SK-N-SH treated with all-trans-retinoic acid at 6 μM for 48 hours (cell line): ENCODE results near the gene KCNK4.

Experiments
- ATAC-seq: fragments of 200-7000 bp; cut with Tn5 transposase; 3 replicates; pipeline ENCODE4 v1.9.1; 2020; ENCODE audit warnings: mild to moderate bottlenecking, moderate library complexity
- ARNTL ChIP-seq: fragments of 450-650 bp; formaldehyde crosslinking; IDR thresholded peaks from 2 replicates; pipeline ENCODE4 v1.5.0; 2020; ENCODE audit warnings: low read depth, mild to moderate bottlenecking, moderate library complexity, borderline replicate concordance
- BACH2 ChIP-seq: fragments of 250-450 bp; sonication (Bioruptor Pico); IDR thresholded peaks from 2 replicates; pipeline ENCODE4 v1.9.0; 2021; ENCODE audit warnings: mild to moderate bottlenecking, borderline replicate concordance
- GLIS3 ChIP-seq: fragments of 250-450 bp; sonication (Bioruptor Pico); IDR thresholded peaks from 2 replicates; pipeline ENCODE4 v1.5.0; 2020; ENCODE audit warnings: mild to moderate bottlenecking, moderate library complexity
- ISL1 ChIP-seq: fragments of 250-450 bp; sonication (Bioruptor Pico); IDR thresholded peaks from 2 replicates; pipeline ENCODE4 v2.1.2; 2022; ENCODE audit warnings: mild to moderate bottlenecking, moderate library complexity
- OSR1 ChIP-seq: fragments of 250-450 bp; sonication (Bioruptor Pico); IDR thresholded peaks from 2 replicates; pipeline ENCODE4 v1.8.0; 2022; ENCODE audit warnings: moderate library complexity, mild to moderate bottlenecking, inconsistent platforms
- RARB ChIP-seq: fragments of 250-450 bp; sonication (Bioruptor Pico); IDR thresholded peaks from 2 replicates; pipeline ENCODE4 v1.8.0; 2021; ENCODE audit warnings: mild to moderate bottlenecking, moderate library complexity
- SNAI2 ChIP-seq: fragments of 250-450 bp; sonication (Bioruptor Pico); IDR thresholded peaks from 2 replicates; pipeline ENCODE4 v1.5.0; 2020; ENCODE audit warnings: mild to moderate bottlenecking, moderate library complexity
- TOX ChIP-seq: fragments of 250-450 bp; sonication (Bioruptor Pico); IDR thresholded peaks from 2 replicates; pipeline ENCODE4 v1.8.0; 2021; ENCODE audit warnings: mild to moderate bottlenecking, moderate library complexity, borderline replicate concordance
- ZC3H10 ChIP-seq: fragments of 250-450 bp; sonication (Bioruptor Pico); IDR thresholded peaks from 2 replicates; pipeline ENCODE4 v1.5.1; 2021; ENCODE audit warnings: mild to moderate bottlenecking, moderate library complexity
- ZFP3 ChIP-seq: fragments of 250-450 bp; sonication (Bioruptor Pico); IDR thresholded peaks from 2 replicates; pipeline ENCODE4 v1.5.0; 2020; ENCODE audit warnings: mild to moderate bottlenecking, moderate library complexity
- ZFP30 ChIP-seq: fragments of 450-650 bp; formaldehyde crosslinking; IDR thresholded peaks from 2 replicates; pipeline ENCODE4 v1.5.0; 2022; ENCODE audit warnings: mild to moderate bottlenecking, moderate library complexity
- ZNF565 ChIP-seq: fragments of 450-650 bp; formaldehyde crosslinking; conservative IDR thresholded peaks from 2 replicates; pipeline ENCODE4 v1.5.0; 2020; ENCODE audit warnings: low read depth, mild to moderate bottlenecking, moderate library complexity
- TF ChIP-seq, protein P1 (sequence below): fragments of 250-450 bp; sonication (Bioruptor Pico); IDR thresholded peaks from 2 replicates; pipeline ENCODE4 v1.8.0; 2020; ENCODE audit warnings: mild to moderate bottlenecking, moderate library complexity, borderline replicate concordance
- TF ChIP-seq, protein P2 (sequence below): fragments of 250-450 bp; sonication (Bioruptor Pico); IDR thresholded peaks from 2 replicates; pipeline ENCODE4 v1.5.1; 2020; ENCODE audit warnings: low read depth, mild to moderate bottlenecking, moderate library complexity
- TF ChIP-seq, protein P3 (sequence below): fragments of 250-450 bp; sonication (Bioruptor Pico); IDR thresholded peaks from 2 replicates; pipeline ENCODE4 v1.8.0; 2021; ENCODE audit warnings: low read depth, mild to moderate bottlenecking, moderate library complexity, borderline replicate concordance
- TF ChIP-seq, protein P4 (sequence below): fragments of 250-450 bp; sonication (Bioruptor Pico); IDR thresholded peaks from 2 replicates; pipeline ENCODE4 v1.5.1; 2021; ENCODE audit warnings: mild to moderate bottlenecking, moderate library complexity
- TF ChIP-seq, protein P5 (sequence below): fragments of 250-450 bp; sonication (Bioruptor Pico); IDR thresholded peaks from 2 replicates; pipeline ENCODE4 v1.5.0; 2020; ENCODE audit warnings: mild to moderate bottlenecking, moderate library complexity

Gene KCNK4

DNA sequence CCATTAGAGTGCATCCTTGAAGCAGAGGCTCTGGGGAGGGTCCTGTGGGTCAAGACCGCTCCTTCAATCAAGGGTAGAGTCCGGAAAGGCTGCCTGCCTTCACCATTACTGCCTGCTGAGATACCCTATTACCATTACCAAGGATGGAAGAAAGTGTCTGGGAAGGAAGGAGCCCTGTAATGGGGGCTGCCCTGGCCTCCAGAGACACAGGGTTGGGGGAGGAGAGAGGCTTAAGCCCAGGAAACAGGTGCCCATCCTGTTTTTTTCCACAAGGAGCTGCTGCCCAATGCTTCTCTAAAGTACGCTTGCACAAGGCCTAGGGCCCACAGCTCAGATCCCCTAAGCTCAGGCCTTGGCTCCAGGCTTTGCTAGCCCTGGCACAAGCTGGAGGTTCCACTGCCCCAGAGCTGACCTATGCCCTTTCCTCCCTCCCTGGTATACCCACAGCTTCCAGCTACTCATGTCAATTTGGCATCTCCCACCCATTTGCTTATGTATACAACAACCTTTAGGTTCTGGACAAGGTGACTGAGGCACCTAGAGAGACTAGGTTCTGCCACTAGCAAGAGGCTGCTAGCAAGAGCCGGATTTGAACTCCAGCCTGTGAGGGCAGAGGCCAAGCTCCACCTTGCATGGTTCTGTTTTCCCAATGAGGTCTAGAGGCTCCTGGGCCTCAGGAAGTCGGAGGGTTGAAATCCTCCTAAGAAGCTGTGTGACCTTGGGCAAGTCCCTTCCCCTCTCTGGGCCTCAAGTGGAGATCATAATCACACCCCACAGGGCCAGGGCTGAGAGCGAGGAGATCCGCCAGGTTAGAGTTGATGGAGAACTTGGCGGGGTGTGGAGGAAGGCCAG, 41.3 kb upstream of the KCNK4 start:
- TF ChIP-seq, protein P1, sequence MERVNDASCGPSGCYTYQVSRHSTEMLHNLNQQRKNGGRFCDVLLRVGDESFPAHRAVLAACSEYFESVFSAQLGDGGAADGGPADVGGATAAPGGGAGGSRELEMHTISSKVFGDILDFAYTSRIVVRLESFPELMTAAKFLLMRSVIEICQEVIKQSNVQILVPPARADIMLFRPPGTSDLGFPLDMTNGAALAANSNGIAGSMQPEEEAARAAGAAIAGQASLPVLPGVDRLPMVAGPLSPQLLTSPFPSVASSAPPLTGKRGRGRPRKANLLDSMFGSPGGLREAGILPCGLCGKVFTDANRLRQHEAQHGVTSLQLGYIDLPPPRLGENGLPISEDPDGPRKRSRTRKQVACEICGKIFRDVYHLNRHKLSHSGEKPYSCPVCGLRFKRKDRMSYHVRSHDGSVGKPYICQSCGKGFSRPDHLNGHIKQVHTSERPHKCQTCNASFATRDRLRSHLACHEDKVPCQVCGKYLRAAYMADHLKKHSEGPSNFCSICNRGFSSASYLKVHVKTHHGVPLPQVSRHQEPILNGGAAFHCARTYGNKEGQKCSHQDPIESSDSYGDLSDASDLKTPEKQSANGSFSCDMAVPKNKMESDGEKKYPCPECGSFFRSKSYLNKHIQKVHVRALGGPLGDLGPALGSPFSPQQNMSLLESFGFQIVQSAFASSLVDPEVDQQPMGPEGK = no peak
- TF ChIP-seq ZFP30 (no peak), OSR1 (CRISPR knock-in tag) (no peak), ZNF565 (no peak)
- TF ChIP-seq, protein P2, sequence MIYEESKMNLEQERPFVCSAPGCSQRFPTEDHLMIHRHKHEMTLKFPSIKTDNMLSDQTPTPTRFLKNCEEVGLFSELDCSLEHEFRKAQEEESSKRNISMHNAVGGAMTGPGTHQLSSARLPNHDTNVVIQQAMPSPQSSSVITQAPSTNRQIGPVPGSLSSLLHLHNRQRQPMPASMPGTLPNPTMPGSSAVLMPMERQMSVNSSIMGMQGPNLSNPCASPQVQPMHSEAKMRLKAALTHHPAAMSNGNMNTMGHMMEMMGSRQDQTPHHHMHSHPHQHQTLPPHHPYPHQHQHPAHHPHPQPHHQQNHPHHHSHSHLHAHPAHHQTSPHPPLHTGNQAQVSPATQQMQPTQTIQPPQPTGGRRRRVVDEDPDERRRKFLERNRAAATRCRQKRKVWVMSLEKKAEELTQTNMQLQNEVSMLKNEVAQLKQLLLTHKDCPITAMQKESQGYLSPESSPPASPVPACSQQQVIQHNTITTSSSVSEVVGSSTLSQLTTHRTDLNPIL (CRISPR knock-in tag) = no peak
- TF ChIP-seq, protein P3, sequence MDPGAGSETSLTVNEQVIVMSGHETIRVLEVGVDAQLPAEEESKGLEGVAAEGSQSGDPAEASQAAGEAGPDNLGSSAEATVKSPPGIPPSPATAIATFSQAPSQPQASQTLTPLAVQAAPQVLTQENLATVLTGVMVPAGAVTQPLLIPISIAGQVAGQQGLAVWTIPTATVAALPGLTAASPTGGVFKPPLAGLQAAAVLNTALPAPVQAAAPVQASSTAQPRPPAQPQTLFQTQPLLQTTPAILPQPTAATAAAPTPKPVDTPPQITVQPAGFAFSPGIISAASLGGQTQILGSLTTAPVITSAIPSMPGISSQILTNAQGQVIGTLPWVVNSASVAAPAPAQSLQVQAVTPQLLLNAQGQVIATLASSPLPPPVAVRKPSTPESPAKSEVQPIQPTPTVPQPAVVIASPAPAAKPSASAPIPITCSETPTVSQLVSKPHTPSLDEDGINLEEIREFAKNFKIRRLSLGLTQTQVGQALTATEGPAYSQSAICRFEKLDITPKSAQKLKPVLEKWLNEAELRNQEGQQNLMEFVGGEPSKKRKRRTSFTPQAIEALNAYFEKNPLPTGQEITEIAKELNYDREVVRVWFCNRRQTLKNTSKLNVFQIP (CRISPR knock-in tag) = no peak
- ATAC-seq = no peak

DNA sequence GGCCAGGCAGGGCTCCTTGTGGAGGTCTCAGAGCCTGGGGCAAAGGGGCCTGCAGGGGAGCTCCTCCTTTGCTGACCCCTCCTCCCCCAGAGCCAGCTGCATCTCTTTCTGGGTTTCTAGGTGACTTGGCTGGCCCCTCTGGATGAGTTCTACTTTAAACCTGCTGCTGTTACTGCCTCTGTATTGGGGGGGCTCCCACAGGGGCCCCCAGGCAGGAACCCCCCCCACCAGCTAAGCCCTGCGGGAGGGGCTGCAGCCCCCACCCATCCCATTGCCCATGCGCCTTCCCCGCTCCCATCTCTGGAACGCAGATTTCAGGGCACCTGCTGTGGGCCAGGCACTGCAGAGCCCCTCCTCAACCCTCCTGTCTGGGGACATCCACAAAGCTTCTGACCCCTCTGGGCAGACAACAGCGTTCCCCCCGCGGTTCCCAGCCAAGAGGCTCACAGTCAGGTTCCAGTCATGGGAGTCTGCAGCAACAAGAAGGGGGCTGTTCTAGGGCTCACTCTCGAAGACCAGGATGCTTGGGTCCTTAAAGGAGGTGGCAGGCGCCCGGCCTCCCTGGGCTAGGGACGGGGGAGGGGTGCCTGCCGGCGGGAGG, 40.6 kb upstream of the KCNK4 start:
- TF ChIP-seq, protein P4, sequence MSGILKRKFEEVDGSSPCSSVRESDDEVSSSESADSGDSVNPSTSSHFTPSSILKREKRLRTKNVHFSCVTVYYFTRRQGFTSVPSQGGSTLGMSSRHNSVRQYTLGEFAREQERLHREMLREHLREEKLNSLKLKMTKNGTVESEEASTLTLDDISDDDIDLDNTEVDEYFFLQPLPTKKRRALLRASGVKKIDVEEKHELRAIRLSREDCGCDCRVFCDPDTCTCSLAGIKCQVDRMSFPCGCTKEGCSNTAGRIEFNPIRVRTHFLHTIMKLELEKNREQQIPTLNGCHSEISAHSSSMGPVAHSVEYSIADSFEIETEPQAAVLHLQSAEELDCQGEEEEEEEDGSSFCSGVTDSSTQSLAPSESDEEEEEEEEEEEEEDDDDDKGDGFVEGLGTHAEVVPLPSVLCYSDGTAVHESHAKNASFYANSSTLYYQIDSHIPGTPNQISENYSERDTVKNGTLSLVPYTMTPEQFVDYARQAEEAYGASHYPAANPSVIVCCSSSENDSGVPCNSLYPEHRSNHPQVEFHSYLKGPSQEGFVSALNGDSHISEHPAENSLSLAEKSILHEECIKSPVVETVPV (CRISPR knock-in tag) = no peak
- TF ChIP-seq, protein P1 = no peak
- no peak for TF ChIP-seq BACH2
- TF ChIP-seq GLIS3 (CRISPR knock-in tag) = no peak
- no peak for TF ChIP-seq ISL1
- TF ChIP-seq, protein P5, sequence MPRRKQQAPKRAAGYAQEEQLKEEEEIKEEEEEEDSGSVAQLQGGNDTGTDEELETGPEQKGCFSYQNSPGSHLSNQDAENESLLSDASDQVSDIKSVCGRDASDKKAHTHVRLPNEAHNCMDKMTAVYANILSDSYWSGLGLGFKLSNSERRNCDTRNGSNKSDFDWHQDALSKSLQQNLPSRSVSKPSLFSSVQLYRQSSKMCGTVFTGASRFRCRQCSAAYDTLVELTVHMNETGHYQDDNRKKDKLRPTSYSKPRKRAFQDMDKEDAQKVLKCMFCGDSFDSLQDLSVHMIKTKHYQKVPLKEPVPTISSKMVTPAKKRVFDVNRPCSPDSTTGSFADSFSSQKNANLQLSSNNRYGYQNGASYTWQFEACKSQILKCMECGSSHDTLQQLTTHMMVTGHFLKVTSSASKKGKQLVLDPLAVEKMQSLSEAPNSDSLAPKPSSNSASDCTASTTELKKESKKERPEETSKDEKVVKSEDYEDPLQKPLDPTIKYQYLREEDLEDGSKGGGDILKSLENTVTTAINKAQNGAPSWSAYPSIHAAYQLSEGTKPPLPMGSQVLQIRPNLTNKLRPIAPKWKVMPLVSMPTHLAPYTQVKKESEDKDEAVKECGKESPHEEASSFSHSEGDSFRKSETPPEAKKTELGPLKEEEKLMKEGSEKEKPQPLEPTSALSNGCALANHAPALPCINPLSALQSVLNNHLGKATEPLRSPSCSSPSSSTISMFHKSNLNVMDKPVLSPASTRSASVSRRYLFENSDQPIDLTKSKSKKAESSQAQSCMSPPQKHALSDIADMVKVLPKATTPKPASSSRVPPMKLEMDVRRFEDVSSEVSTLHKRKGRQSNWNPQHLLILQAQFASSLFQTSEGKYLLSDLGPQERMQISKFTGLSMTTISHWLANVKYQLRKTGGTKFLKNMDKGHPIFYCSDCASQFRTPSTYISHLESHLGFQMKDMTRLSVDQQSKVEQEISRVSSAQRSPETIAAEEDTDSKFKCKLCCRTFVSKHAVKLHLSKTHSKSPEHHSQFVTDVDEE (CRISPR knock-in tag) = no peak
- TF ChIP-seq TOX = no peak
- no peak for TF ChIP-seq ZFP30
- no peak for TF ChIP-seq SNAI2 (CRISPR knock-in tag)
- TF ChIP-seq ZFP3 = no peak
- TF ChIP-seq, protein P2 (CRISPR knock-in tag) = no peak
- TF ChIP-seq ARNTL (CRISPR knock-in tag) = no peak
- no peak for TF ChIP-seq RARB
- TF ChIP-seq ZNF565 = no peak
- TF ChIP-seq ZC3H10 (CRISPR knock-in tag) = no peak
- peak; percentile 4; the same call in 2 of the 3 replicates for ATAC-seq
